OCI-LY3 (cell line): ENCODE data around the gene GABPA.

ENCODE experiments used
- EZH2phosphoT487 ChIP-seq: fragments of 200-600 bp; shearing (Covaris generic); IDR thresholded peaks from 2 replicates; pipeline ENCODE4 v1.6.1; 2018; ENCODE audit warnings: antibody characterized with exemption, mixed run types, low read depth
- TF ChIP-seq, protein P1 (sequence below): fragments of 200-600, 300-600 bp; sonication (generic); IDR thresholded peaks from 2 replicates; pipeline ENCODE4 v1.5.1; 2014; ENCODE audit warnings: antibody characterized with exemption, low read length, low read depth

GRCh38 chr21:25756190-25756932 lies 21.6 kb downstream of the GABPA start:
- TF ChIP-seq, protein P1, sequence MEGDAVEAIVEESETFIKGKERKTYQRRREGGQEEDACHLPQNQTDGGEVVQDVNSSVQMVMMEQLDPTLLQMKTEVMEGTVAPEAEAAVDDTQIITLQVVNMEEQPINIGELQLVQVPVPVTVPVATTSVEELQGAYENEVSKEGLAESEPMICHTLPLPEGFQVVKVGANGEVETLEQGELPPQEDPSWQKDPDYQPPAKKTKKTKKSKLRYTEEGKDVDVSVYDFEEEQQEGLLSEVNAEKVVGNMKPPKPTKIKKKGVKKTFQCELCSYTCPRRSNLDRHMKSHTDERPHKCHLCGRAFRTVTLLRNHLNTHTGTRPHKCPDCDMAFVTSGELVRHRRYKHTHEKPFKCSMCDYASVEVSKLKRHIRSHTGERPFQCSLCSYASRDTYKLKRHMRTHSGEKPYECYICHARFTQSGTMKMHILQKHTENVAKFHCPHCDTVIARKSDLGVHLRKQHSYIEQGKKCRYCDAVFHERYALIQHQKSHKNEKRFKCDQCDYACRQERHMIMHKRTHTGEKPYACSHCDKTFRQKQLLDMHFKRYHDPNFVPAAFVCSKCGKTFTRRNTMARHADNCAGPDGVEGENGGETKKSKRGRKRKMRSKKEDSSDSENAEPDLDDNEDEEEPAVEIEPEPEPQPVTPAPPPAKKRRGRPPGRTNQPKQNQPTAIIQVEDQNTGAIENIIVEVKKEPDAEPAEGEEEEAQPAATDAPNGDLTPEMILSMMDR, result no peak
- TF ChIP-seq EZH2phosphoT487, result no peak
